ENCODE data around the gene LYPD3.

- TF ChIP-seq FOXP2 (optimal IDR thresholded peaks at IDR 0.05; ENCODE audit: borderline replicate concordance, extremely low read depth, extremely low read length, insufficient read depth) = no peak
- TF ChIP-seq POLR2AphosphoS5 (IDR thresholded peaks at IDR 0.05; ENCODE audit: low read depth, low read length) = no peak
- TF ChIP-seq SIN3A (IDR thresholded peaks at IDR 0.05; ENCODE audit: borderline replicate concordance, insufficient read depth, low read length) = no peak
Observed at GRCh38 chr19:43483281-43483680, 17.9 kb upstream of the LYPD3 start.

All from PFSK-1 (cell line).